Tibial artery (tissue), 4 donors: ENCODE measurements around the gene PRR15L.

ENCODE experiments used
- DNase-seq, 2 donors: peaks; one replicate each; pipeline ENCODE4 v3.0.0-alpha.2; 2019
- H3K27ac ChIP-seq, 2 donors: fragments of 200-600 bp; sonication (generic) in 1 of 2; 1 replicate in 1 of 2; 2 replicates in 1 of 2; pipeline ENCODE4 v1.5.1; 2018 to 2019; ENCODE audit warnings: mild to moderate bottlenecking in 1 of 2
- H3K27me3 ChIP-seq, 2 donors: fragments of 200-600 bp; sonication (generic) in 1 of 2; one replicate each; pipeline versions ENCODE4 v1.5.1 to v1.6.0; 2016 to 2019
- H3K36me3 ChIP-seq, 3 donors: fragments of 200-600 bp; sonication (generic) in 2 of 3; one replicate each; pipeline ENCODE4 v1.5.1; 2016 to 2019; ENCODE audit warnings: mild to moderate bottlenecking in 2 of 3
- H3K4me1 ChIP-seq, 4 donors: fragments of 200-600 bp; sonication (generic) in 2 of 4; 1 replicate in 3 of 4; 2 replicates in 1 of 4; pipeline ENCODE4 v1.5.1; 2016 to 2019
- H3K4me3 ChIP-seq, 2 donors: fragments of 200-600 bp; sonication (generic) in 1 of 2; 1 replicate in 1 of 2; 2 replicates in 1 of 2; pipeline ENCODE4 v1.5.1; 2018 to 2019; ENCODE audit warnings: mild to moderate bottlenecking in 2 of 2
- H3K9me3 ChIP-seq, 3 donors: fragments of 200-600 bp; sonication (generic) in 1 of 3; one replicate each; pipeline ENCODE4 v1.5.1; 2016 to 2019
- CTCF ChIP-seq, 2 experiments: fragments of 200-600 bp in 1 of 2; fragments of 450-650 bp in 1 of 2; IDR thresholded peaks; one replicate each; pipeline ENCODE4 v1.5.1; 2017 to 2019; ENCODE audit warnings: antibody characterized with exemption in 2 of 2, mild to moderate bottlenecking in 1 of 2, moderate library complexity in 1 of 2
- intact Hi-C: fragments of 100-400 bp; cut with DNase I; formaldehyde crosslinking; loops from one replicate; pipeline ENCODE4 v1.15.0; 2023; ENCODE audit warnings: low total_unique reads

PRR15L gene

DNA sequence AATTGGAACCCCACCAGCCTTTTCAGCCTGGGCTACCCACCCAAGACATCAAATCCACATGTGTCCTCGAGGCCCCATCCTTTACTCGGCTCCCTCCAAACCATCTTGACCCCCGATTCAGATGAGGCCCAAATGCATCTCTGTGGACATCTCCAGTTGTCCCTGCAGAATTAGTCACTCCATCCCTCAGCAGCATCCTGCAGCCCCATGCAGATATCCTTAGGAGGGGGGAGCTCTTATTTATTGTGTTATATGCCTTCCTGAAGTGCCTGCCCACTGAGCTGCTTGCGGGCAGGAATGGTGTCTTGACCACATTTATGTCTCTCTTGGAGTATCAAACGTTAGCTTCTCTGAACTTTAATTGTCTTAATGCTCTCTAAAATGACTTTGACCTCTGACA lies 28.8 kb upstream of the PRR15L start:
- no peaks in the 10 kb centered on the region for H3K4me1 ChIP-seq
- TF ChIP-seq CTCF (IDR thresholded peaks at IDR 0.05): no peak
- H3K27me3 ChIP-seq: peaks cover 0 to 4% of the 10 kb centered on the region in 2 donors
- peaks cover 13 to 37% (median 15%) of the 10 kb centered on the region in 3 donors for H3K36me3 ChIP-seq
- intact Hi-C loops: no loop called here
- H3K27ac ChIP-seq: no peak overlapping the region
- no peak for DNase-seq
- H3K9me3 ChIP-seq: no peaks in the 10 kb centered on the region
- no peak overlapping the region for H3K4me3 ChIP-seq

DNA sequence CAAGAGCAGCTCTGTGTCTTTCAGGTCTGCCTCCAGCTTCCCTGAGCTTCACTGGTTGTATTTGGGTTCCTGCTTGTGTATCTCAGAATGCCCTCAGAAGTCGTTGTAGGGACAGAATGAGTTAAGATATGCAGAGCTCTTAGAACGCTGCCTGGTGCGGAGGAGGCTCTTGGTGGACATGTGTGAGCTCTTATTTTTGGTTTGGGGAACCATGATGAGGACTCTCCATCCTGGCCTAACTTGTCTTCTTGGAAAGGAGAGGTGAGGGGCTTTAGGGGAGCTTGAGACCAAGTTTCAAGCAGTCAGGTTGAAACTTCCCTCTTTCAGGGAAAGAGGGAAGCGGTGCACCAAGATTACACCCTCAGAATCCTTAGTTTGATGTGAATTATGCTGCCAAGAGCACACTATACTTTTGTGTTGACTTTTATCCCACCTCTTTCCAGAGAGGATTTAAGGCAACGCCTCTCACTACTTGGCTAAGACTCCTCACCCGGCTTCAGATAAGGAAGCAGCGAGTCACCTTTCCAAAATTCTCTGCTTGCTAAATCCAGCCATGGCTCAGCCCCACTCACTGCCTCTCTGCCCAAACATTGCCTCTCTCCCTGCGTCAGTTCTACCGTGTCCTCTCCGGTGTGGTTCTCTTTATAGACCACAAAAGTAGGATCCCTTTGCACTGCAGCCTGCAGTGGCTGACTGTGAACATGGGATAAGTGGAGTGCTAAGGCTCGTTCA lies 26.0 kb upstream of the PRR15L start:
- Histone ChIP-seq H3K4me3 (no peak overlapping the region), H3K27me3 (no peaks in the 10 kb centered on the region), H3K36me3 (peaks cover 37 to 65% (median 44%) of the 10 kb centered on the region in 3 donors), H3K27ac (no peak overlapping the region), H3K4me1 (no peaks in the 10 kb centered on the region), H3K9me3 (no peaks in the 10 kb centered on the region)
- DNase-seq: no peak
- intact Hi-C loops: no loop called here
- TF ChIP-seq CTCF (IDR thresholded peaks at IDR 0.05): no peak

- intact Hi-C loops: no loop called here
Observed at GRCh38 chr17:47982645-47983390, 25.1 kb upstream of the PRR15L start.

GRCh38 chr17:47982091-47982617 lies 24.5 kb upstream of the PRR15L start:
- no peak for TF ChIP-seq CTCF (IDR thresholded peaks at IDR 0.05)
- Histone ChIP-seq H3K9me3 (no peaks in the 10 kb centered on the region), H3K4me1 (no peaks in the 10 kb centered on the region), H3K27ac (no peak overlapping the region), H3K36me3 (peaks cover 50 to 80% (median 59%) of the 10 kb centered on the region in 3 donors), H3K27me3 (no peaks in the 10 kb centered on the region), H3K4me3 (no peak overlapping the region)
- intact Hi-C loops: no loop called here
- no peak for DNase-seq

More at GRCh38 chr17:47982645-47983390, 25.1 kb upstream of the PRR15L start:
- Histone ChIP-seq H3K36me3 (peaks cover 43 to 74% (median 52%) of the 10 kb centered on the region in 3 donors), H3K9me3 (no peaks in the 10 kb centered on the region), H3K27ac (no peak overlapping the region), H3K4me3 (no peak overlapping the region), H3K27me3 (no peaks in the 10 kb centered on the region), H3K4me1 (no peaks in the 10 kb centered on the region)
- no peak for TF ChIP-seq CTCF (IDR thresholded peaks at IDR 0.05)
- no peak for DNase-seq

DNA sequence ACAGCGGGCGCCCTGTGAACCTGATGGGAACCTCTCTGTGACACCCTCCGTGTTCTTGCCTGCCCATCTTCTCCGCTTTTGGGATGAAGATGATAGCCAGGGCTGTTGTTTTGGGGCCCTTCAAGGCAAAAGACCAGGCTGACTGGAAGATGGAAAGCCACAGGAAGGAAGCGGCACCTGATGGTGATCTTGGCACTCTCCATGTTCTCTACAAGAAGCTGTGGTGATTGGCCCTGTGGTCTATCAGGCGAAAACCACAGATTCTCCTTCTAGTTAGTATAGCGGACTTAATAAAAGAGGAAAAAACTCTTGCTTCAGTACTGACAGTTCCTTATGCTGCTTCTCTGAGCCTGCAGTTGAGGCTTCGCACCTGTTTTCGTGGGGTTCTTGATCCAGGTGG lies 23.8 kb upstream of the PRR15L start:
- intact Hi-C loops: no loop called here
- Histone ChIP-seq H3K9me3 (no peaks in the 10 kb centered on the region), H3K27me3 (no peaks in the 10 kb centered on the region), H3K4me1 (no peaks in the 10 kb centered on the region), H3K36me3 (peaks cover 57 to 87% (median 66%) of the 10 kb centered on the region in 3 donors), H3K27ac (no peak overlapping the region), H3K4me3 (no peak overlapping the region)
- no peak for TF ChIP-seq CTCF (IDR thresholded peaks at IDR 0.05)
- no peak for DNase-seq
